ENCODE data around the gene CSKMT. TPM values are rescaled to one million over a fixed set of nuclear protein-coding genes. Genes with fewer than 3 reads are reported as not detected.

Gene CSKMT
- 29.5 and 29.6 TPM in 2 replicates for total RNA-seq (2013; cell fraction: nucleolus; rRNA removed)
- 20.3 and 27.5 TPM in 2 replicates for total RNA-seq (2014; rRNA removed)
- total RNA-seq (2014; rRNA removed; fragmentation: Illumina TruSeq; extraction: Trizol) = 197 and 213 TPM in 2 replicates
- 56.8 and 61.3 TPM in 2 replicates for total RNA-seq (2021)
- polyA plus RNA-seq (2011; ENCODE audit: low read depth) = 12.0 TPM
- polyA plus RNA-seq (2011; rRNA removed) = 2.8 and 7.0 TPM in 2 replicates
- 12.8 and 13.9 TPM in 2 replicates for polyA plus RNA-seq (2011; cell fraction: cytosol; rRNA removed)
- polyA plus RNA-seq (2011; cell fraction: nucleus; rRNA removed) = 11.5 and 15.3 TPM in 2 replicates
- 15.0 and 16.1 TPM in 2 replicates for polyA plus RNA-seq (2012)
- polyA plus RNA-seq (2014; fragmentation: Illumina TruSeq; extraction: Trizol) = 2.9 and 8.6 TPM in 2 replicates
- polyA plus RNA-seq (2014; fragmentation: Nextera tagmentation; extraction: Ambion mirVana) = 10 to 100 TPM; 17.0 to 20.4 TPM
- polyA plus RNA-seq (2014; rRNA removed) = 22.8 and 28.0 TPM in 2 replicates
- 10 to 100 TPM; 18.3 to 23.6 TPM for polyA plus RNA-seq (2016; fragmentation: Nextera tagmentation; extraction: Ambion mirVana)
- 25.0 and 33.4 TPM in 2 replicates for polyA minus RNA-seq (2011; rRNA and poly(A)+ RNA removed)
- polyA minus RNA-seq (2011; cell fraction: cytosol; rRNA and poly(A)+ RNA removed) = 111 and 165 TPM in 2 replicates
- polyA minus RNA-seq (2011; cell fraction: nucleus; rRNA and poly(A)+ RNA removed) = 69.0 and 288 TPM in 2 replicates
- percentile 84 among the genes with signal in this experiment for Bru-seq, nascent RNA
- BruChase-seq, experiment 1, labeled RNA remaining after a 6-hour chase = percentile 63 among the genes with signal in this experiment
- percentile 61 among the genes with signal in this experiment for BruChase-seq, experiment 2, labeled RNA remaining after a 2-hour chase
- long read RNA-seq, experiment 1, partial matches to known transcripts = 3 of 7 reads
- long read RNA-seq, experiment 1, other reads (novel, unspliced or antisense) = 0 of 7 reads
- long read RNA-seq, experiment 2, transcript CSKMT-202 (2 exons, 2,870 nt) = major isoform, 16 of 26 reads
- long read RNA-seq, experiment 2, partial matches to known transcripts = 0 of 26 reads
- long read RNA-seq, experiment 2, other reads (novel, unspliced or antisense) = 8 of 26 reads

GRCh38 chr11:62665075-62665598, at the start of gene CSKMT, which contains the start of gene C11orf98:
Gene CSKMT, plus strand, starts transcription at chr11:62665312. Its CDS starts 568 bp downstream, at chr11:62665880.
Gene C11orf98, minus strand, starts transcription at chr11:62665210. Its CDS starts 41 bp downstream, at chr11:62665169.
- Histone ChIP-seq H3K4me3 (peak within 1 kb of the TSS; percentile 95), H3K9me3 (replicated peaks; ENCODE audit: control insufficient read depth, insufficient read depth, low read length) (no peaks in the 10 kb centered on the region), H3K79me2 (ENCODE audit: control insufficient read depth, insufficient read depth, low read length) (peaks cover 52% of the 10 kb centered on the region), H4K20me1 (ENCODE audit: control insufficient read depth, insufficient read depth) (no peaks in the 10 kb centered on the region), H3K27me3 (replicated peaks in 1 of 2; ENCODE audit: control insufficient read depth in 2 of 2, insufficient read depth in 2 of 2, low read length in 1 of 2) (no peaks in the 10 kb centered on the region), H3K9ac (ENCODE audit: control insufficient read depth, insufficient read depth, low read length) (peak within 1 kb of the TSS; percentile 96), H3K27ac (ENCODE audit: control insufficient read depth, insufficient read depth) (peak within 1 kb of the TSS; percentile 95), H3K36me3 (ENCODE audit: control insufficient read depth in 2 of 2, insufficient read depth in 2 of 2, low read length in 1 of 2) (peaks cover 5 to 12% of the 10 kb centered on the region in 2 experiments), H2AFZ (ENCODE audit: control insufficient read depth, low read depth, low read length) (peak within 1 kb of the TSS; percentile 91), H3K4me2 (ENCODE audit: control insufficient read depth, insufficient read depth) (peak within 1 kb of the TSS; percentile 95), H3K4me1 (ENCODE audit: control insufficient read depth, insufficient read depth, low read length) (peaks cover 13% of the 10 kb centered on the region)
- peak; percentile 88 for FAIRE-seq
- ChIA-PET RAD21 (ENCODE audit: unreplicated experiment) (interaction anchor here (0.6 to 2.7 kb wide), 34 partner anchors 9 to 240 kb away, joined by 3 to 26 read pairs (median 4); partner anchors contain the start of genes B3GAT3, EEF1G, GANAB and HNRNPUL2), CTCF (interaction anchor here (0.6 to 2.1 kb wide), 20 partner anchors 9 to 773 kb away, joined by 3 to 11 read pairs (median 4); partner anchors contain the start of genes B3GAT3, GANAB, HNRNPUL2 and INTS5), SMC1A (ENCODE audit: uncharacterized antibody, unreplicated experiment) (interaction anchor here (0.6 to 3.4 kb wide), 25 partner anchors 7 to 196 kb away, joined by 3 to 41 read pairs (median 4); partner anchors contain the start of genes B3GAT3, GANAB, HNRNPUL2 and INTS5), POLR2A (interaction anchor here (0.6 to 16.2 kb wide), 37 partner anchors 12 to 542 kb away, joined by 3 to 295 read pairs (median 5); partner anchors contain the start of genes B3GAT3, EEF1G, GANAB and HNRNPUL2)
- BruUV-seq (replicated peaks) = TSS peak; percentile 95
- 1% methylated on average over 45 of the region's 47 CpGs for WGBS (ENCODE audit: insufficient coverage, insufficient replicate concordance, low lambda C conversion rate, missing lambda C conversion rate)
- intact Hi-C loops (cut with micrococcal nuclease; ENCODE audit: unreplicated experiment) (no loop called here), in situ Hi-C loops (cut with MboI) (no loop called here)
- DNase-seq (ENCODE audit: low read depth, low spot score) = no peak
- ATAC-seq = peak; percentile 91
- TF ChIP-seq SPI1 (IDR thresholded peaks at IDR 0.05; ENCODE audit: borderline replicate concordance, insufficient read depth, low read depth, low read length) = peak; percentile 50; the same call in 1 of the 2 replicates
- TF ChIP-seq SUPT20H (IDR thresholded peaks at IDR 0.05; ENCODE audit: borderline replicate concordance, control insufficient read depth, low read depth, low read length) = no peak
- TF ChIP-seq FOXM1 (IDR thresholded peaks at IDR 0.05; ENCODE audit: low read depth, low read length) = peak; percentile 48
- no peak for TF ChIP-seq ZNF592 (IDR thresholded peaks at IDR 0.05)
- peak; percentile 86 for TF ChIP-seq TCF12 (IDR thresholded peaks at IDR 0.05; ENCODE audit: low read depth, low read length)
- peak; percentile 63 for TF ChIP-seq PBX3 (IDR thresholded peaks at IDR 0.05; ENCODE audit: insufficient replicate concordance, low read depth, low read length)
- TF ChIP-seq STAT1 (conservative IDR thresholded peaks at IDR 0.05) = no peak; the same call in 1 of the 2 replicates
- TF ChIP-seq CTCF (IDR thresholded peaks at IDR 0.05 in 2 of 3, conservative IDR thresholded peaks at IDR 0.05 in 1 of 3; ENCODE audit: control insufficient read depth in 2 of 3, extremely low read depth in 1 of 3, insufficient read depth in 1 of 3, low read depth in 3 of 3, low read length in 3 of 3) = no peak
